GM12878 (cell line): ENCODE data around the gene MAGEA2B.

Source experiments
- CBX5 ChIP-seq: sonication (generic); IDR thresholded peaks from 2 replicates; pipeline ENCODE4 v1.6.1; 2016; ENCODE audit warnings: low read depth, moderate library complexity, mild to moderate bottlenecking, inconsistent platforms
- POLR2A ChIP-seq: IDR thresholded peaks from 2 replicates; pipeline ENCODE4 v1.6.1; 2011; ENCODE audit warnings: low read depth, mild to moderate bottlenecking, low read length
- REST ChIP-seq: IDR thresholded peaks from 2 replicates; pipeline ENCODE4 v1.6.1; 2012; ENCODE audit warnings: mild to moderate bottlenecking, low read depth, low read length
- SIN3A ChIP-seq: IDR thresholded peaks from 2 replicates; pipeline ENCODE4 v1.6.1; 2012; ENCODE audit warnings: low read depth, low read length, improper control_type of control experiment
- ZBED1 ChIP-seq: IDR thresholded peaks from 2 replicates; pipeline ENCODE4 v1.6.1; 2016; ENCODE audit warnings: borderline replicate concordance

- TF ChIP-seq CBX5 (no peak), SIN3A (no peak), POLR2A (no peak), REST (no peak), ZBED1 (no peak)
Observed at GRCh38 chrX:152735101-152735500, 20.7 kb downstream of the MAGEA2B start.
